ENCODE results near the gene ROR2. TPM values are rescaled to one million over a fixed set of nuclear protein-coding genes. Genes with fewer than 3 reads are reported as not detected.
A peak's percentile ranks its signal among the peaks of the same experiment; 100 is the strongest.

The ROR2 gene
- total RNA-seq, 2 donors from 2014 or later: 37.2 to 43.9 TPM

DNA sequence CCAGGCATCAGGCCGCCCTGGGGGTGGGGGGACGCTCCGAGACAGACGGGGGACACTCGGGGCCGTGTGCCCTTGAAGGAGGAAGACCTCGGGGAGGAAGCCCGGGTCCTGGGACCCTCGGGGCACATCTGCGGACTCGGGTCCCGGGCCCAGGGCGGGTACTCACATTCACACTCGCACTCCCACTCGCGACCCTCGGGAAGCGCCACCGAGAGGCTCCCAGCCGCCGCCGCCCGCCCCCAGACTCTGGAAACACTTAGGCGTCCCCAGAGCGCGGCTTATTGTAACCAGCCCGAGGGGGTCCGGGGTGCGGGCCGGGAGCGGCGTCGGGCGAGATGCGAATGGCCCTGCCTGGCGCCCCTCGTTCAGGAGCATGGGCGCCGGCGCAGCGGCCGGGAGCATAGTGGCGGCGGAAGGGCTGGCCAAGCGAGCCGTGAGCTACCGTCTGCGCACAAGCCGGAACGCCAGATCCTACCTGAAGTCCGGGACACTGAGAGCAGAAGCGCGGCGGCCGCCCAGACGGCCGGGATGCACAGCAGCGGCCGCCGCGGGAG is 559 bp downstream of the ROR2 start:
- Histone ChIP-seq H3K4me1 (replicated peaks) (peaks cover 7% of the 10 kb centered on the region), H3K27me3 (replicated peaks; ENCODE audit: insufficient read depth) (no peaks in the 10 kb centered on the region), H3K27ac (peak overlapping the region; percentile 95 to 96), H3K9me3 (no peaks in the 10 kb centered on the region), H3K36me3 (no peaks in the 10 kb centered on the region), H3K4me3 (peak overlapping the region; percentile 69 to 83)
- peak; percentile 21 for DNase-seq (ENCODE audit: low spot score)
- intact Hi-C loops (cut with DNase I): loop anchor here (2.0 to 10.0 kb wide), 4 partner anchors 107 to 755 kb away; no protein-coding TSS in a partner anchor
- TF ChIP-seq, protein P1, sequence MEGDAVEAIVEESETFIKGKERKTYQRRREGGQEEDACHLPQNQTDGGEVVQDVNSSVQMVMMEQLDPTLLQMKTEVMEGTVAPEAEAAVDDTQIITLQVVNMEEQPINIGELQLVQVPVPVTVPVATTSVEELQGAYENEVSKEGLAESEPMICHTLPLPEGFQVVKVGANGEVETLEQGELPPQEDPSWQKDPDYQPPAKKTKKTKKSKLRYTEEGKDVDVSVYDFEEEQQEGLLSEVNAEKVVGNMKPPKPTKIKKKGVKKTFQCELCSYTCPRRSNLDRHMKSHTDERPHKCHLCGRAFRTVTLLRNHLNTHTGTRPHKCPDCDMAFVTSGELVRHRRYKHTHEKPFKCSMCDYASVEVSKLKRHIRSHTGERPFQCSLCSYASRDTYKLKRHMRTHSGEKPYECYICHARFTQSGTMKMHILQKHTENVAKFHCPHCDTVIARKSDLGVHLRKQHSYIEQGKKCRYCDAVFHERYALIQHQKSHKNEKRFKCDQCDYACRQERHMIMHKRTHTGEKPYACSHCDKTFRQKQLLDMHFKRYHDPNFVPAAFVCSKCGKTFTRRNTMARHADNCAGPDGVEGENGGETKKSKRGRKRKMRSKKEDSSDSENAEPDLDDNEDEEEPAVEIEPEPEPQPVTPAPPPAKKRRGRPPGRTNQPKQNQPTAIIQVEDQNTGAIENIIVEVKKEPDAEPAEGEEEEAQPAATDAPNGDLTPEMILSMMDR (IDR thresholded peaks at IDR 0.05): no peak
- no peak for TF ChIP-seq POLR2A (IDR thresholded peaks at IDR 0.05)
- TF ChIP-seq POLR2AphosphoS5 (IDR thresholded peaks at IDR 0.05): no peak
- WGBS: 4% methylated on average over 53 of the region's 61 CpGs

DNA sequence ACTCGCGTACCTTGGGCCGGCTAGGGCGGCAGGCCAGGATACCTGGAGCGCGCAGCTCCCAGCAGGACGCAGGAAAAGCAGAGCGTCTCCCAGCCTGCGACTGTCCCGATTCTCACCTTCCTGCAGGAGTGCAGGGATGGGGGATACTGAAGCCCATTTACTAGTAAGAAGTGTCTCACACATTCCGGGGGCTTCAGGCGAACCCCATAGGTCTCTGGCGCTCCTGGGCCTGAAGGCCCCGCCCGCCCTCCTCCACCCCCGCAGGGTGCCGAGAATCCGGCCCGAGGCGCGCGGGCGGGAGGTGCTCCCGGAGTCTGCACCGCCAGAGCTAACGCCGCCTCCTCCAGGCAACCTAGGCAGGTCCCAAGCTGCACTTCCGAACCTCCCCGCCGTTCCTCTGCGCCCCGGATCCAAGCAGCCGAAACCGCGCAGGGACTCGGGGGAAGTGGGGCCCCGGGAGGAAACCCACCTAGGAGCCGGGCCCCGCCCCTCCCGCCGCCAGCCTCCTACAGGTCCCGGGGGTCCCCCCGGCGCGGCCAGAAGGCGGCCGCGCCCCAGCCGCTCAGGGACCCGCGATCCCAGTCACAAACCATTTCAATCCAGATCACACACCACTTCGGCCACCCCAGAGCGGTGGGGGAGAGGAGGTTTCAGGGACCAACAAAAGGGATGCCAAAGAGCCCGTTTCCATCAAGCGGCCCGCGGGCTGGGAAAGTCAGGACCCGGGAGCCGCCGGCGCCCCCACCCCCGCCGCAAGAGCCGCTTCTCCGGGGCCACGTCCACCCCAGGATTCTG is 1.2 kb downstream of the ROR2 start:
- intact Hi-C loops (cut with DNase I): loop anchor here (2.0 to 10.0 kb wide), 4 partner anchors 106 to 754 kb away; no protein-coding TSS in a partner anchor
- no peaks in the 10 kb centered on the region for H3K36me3 ChIP-seq
- H3K4me1 ChIP-seq (replicated peaks): peaks cover 7% of the 10 kb centered on the region

GRCh38 chr9:91948101-91948596 is 1.9 kb downstream of the ROR2 start:
- Histone ChIP-seq H3K9me3 (no peaks in the 10 kb centered on the region), H3K4me1 (replicated peaks) (peaks cover 7% of the 10 kb centered on the region), H3K27me3 (replicated peaks; ENCODE audit: insufficient read depth) (no peaks in the 10 kb centered on the region), H3K4me3 (peak overlapping the region; percentile 69 to 83), H3K27ac (peak overlapping the region; percentile 95 to 96), H3K36me3 (no peaks in the 10 kb centered on the region)
- 12% methylated on average over 12 of the region's 12 CpGs for WGBS
- TF ChIP-seq, protein P1 (IDR thresholded peaks at IDR 0.05): no peak
- TF ChIP-seq POLR2A (IDR thresholded peaks at IDR 0.05) (no peak), POLR2AphosphoS5 (IDR thresholded peaks at IDR 0.05) (no peak)
- peak; percentile 35 for DNase-seq (ENCODE audit: low spot score)
- intact Hi-C loops (cut with DNase I): loop anchor here (2.0 to 10.0 kb wide), 4 partner anchors 106 to 753 kb away; no protein-coding TSS in a partner anchor

More for the DNA sequence above, 1.2 kb downstream of the ROR2 start:
- H3K9me3 ChIP-seq: no peaks in the 10 kb centered on the region
- H3K27ac ChIP-seq: peak overlapping the region; percentile 95 to 96
- no peaks in the 10 kb centered on the region for H3K27me3 ChIP-seq (replicated peaks; ENCODE audit: insufficient read depth)
- TF ChIP-seq POLR2A (IDR thresholded peaks at IDR 0.05) (peak; percentile 52), POLR2AphosphoS5 (IDR thresholded peaks at IDR 0.05) (no peak)
- TF ChIP-seq, protein P1 (IDR thresholded peaks at IDR 0.05): peak; percentile 3 to 63 (median 42)
- peak; percentile 81 for DNase-seq (ENCODE audit: low spot score)
- H3K4me3 ChIP-seq: peak overlapping the region; percentile 69 to 83
- WGBS: 1% methylated on average over 58 of the region's 66 CpGs

DNA sequence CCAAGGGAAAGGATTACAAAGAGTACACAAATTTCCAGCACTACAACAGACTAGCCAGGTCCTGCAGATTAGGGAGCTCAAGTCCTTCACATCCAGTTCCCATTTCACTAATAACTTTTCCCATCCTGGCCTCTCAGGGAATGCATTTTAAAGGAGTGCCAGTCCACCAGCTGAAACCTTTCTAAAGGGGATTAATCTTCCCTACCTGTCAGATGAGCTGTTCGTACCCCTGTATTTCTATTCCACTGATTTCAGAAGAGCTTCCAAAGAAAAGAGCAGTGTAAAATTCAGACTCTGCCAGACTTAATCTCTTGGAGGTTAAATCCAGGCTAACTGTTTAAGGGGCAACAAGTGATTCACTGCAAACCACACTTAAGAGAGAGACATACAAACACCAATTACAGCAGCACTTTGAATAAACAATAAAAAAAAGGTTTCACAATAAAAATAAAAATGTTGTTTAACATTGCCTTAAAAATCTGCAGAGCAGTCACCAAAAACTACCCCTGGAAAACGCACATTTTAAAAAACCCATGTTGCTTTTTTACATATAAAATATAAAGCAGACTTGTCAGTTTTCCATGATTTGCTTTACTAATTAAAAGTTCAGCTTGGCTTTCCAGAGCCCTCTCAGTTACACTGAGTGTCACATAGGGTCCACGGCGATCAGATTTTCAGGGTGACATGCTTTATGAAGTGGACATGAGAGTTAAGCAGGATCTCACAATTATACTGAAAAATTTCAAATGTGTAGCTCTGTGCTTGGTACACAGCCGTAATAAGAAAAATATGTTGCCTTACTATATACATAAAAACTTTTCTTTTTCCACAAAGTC is 3.2 kb downstream of the ROR2 start:
- H3K4me3 ChIP-seq: no peak overlapping the region
- WGBS: 56% methylated on average over 5 of the region's 5 CpGs
- H3K36me3 ChIP-seq: no peaks in the 10 kb centered on the region
- no peak for TF ChIP-seq POLR2AphosphoS5 (IDR thresholded peaks at IDR 0.05)
- TF ChIP-seq, protein P1 (IDR thresholded peaks at IDR 0.05): no peak
- no peak for TF ChIP-seq POLR2A (IDR thresholded peaks at IDR 0.05)
- no peaks in the 10 kb centered on the region for H3K9me3 ChIP-seq
- DNase-seq (ENCODE audit: low spot score): no peak
- intact Hi-C loops (cut with DNase I): loop anchor here (5.0 to 10.0 kb wide), 3 partner anchors 105 to 752 kb away; no protein-coding TSS in a partner anchor
- peak overlapping the region; percentile 82 to 96 for H3K27ac ChIP-seq
- H3K27me3 ChIP-seq (replicated peaks; ENCODE audit: insufficient read depth): no peaks in the 10 kb centered on the region
- H3K4me1 ChIP-seq (replicated peaks): peaks cover 7% of the 10 kb centered on the region
